Measurements from ENCODE around the gene PMS1.

DNA sequence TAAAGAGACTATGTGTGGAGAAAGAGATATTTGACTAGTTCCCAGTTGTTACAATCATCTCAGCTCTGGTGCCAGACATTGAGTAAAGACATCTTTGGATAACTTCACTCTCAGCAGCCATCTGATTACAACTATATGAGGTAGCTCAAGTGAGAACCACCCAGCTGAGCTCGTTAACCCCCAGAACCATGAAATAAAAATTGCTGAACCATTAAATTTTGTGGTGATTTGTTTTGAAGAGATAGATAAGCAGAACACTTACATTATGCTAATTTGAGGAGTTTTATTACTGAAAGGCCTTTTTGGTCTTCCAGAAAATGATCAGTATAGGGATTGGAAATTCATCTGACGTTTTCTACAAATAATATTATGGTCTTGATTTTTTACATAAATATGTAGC is 101.1 kb downstream of the PMS1 start:
- TF ChIP-seq, protein P1, sequence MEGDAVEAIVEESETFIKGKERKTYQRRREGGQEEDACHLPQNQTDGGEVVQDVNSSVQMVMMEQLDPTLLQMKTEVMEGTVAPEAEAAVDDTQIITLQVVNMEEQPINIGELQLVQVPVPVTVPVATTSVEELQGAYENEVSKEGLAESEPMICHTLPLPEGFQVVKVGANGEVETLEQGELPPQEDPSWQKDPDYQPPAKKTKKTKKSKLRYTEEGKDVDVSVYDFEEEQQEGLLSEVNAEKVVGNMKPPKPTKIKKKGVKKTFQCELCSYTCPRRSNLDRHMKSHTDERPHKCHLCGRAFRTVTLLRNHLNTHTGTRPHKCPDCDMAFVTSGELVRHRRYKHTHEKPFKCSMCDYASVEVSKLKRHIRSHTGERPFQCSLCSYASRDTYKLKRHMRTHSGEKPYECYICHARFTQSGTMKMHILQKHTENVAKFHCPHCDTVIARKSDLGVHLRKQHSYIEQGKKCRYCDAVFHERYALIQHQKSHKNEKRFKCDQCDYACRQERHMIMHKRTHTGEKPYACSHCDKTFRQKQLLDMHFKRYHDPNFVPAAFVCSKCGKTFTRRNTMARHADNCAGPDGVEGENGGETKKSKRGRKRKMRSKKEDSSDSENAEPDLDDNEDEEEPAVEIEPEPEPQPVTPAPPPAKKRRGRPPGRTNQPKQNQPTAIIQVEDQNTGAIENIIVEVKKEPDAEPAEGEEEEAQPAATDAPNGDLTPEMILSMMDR (IDR thresholded peaks at IDR 0.05) = no peak
- no peak for TF ChIP-seq FOXM1 (IDR thresholded peaks at IDR 0.05; ENCODE audit: low read depth)
- TF ChIP-seq TAF1 (IDR thresholded peaks at IDR 0.05; ENCODE audit: borderline replicate concordance, low read depth, low read length) = no peak
- TF ChIP-seq EP300 (IDR thresholded peaks at IDR 0.05; ENCODE audit: borderline replicate concordance in 1 of 2, low read depth in 1 of 2, low read length in 1 of 2) = no peak
- TF ChIP-seq, protein P2, sequence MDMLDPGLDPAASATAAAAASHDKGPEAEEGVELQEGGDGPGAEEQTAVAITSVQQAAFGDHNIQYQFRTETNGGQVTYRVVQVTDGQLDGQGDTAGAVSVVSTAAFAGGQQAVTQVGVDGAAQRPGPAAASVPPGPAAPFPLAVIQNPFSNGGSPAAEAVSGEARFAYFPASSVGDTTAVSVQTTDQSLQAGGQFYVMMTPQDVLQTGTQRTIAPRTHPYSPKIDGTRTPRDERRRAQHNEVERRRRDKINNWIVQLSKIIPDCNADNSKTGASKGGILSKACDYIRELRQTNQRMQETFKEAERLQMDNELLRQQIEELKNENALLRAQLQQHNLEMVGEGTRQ (IDR thresholded peaks at IDR 0.05; ENCODE audit: borderline replicate concordance, low read depth, low read length) = no peak
- no peak for TF ChIP-seq GATA2 (CRISPR knock-in tag; IDR thresholded peaks at IDR 0.05)
- TF ChIP-seq RFX5 (IDR thresholded peaks at IDR 0.05; ENCODE audit: low read length) = no peak
- no peak for TF ChIP-seq TCF12 (IDR thresholded peaks at IDR 0.05)
- TF ChIP-seq, protein P3, sequence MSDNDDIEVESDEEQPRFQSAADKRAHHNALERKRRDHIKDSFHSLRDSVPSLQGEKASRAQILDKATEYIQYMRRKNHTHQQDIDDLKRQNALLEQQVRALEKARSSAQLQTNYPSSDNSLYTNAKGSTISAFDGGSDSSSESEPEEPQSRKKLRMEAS (IDR thresholded peaks at IDR 0.05; ENCODE audit: low read depth) = no peak
